Choroid plexus epithelial cell (primary cell): ENCODE data around the gene TOR4A.

ENCODE experiments used
- DNase-seq: peaks from one replicate; pipeline ENCODE4 v3.0.0-alpha.2; 2010; ENCODE audit warnings: low read depth
- H3K4me3 ChIP-seq: 2 replicates; pipeline ENCODE4 v1.5.1; 2011; ENCODE audit warnings: low read depth, mild to moderate bottlenecking, control low read depth, low read length, moderate library complexity
- TF ChIP-seq, protein P1 (sequence below): conservative IDR thresholded peaks from 2 replicates; pipeline ENCODE4 v1.5.1; 2011; ENCODE audit warnings: low read depth, mild to moderate bottlenecking, control low read depth, inconsistent platforms, low read length, moderate library complexity

Gene TOR4A

GRCh38 chr9:137278061-137278701, 655 bp downstream of the TOR4A start:
- DNase-seq = peak; percentile 14
- TF ChIP-seq, protein P1, sequence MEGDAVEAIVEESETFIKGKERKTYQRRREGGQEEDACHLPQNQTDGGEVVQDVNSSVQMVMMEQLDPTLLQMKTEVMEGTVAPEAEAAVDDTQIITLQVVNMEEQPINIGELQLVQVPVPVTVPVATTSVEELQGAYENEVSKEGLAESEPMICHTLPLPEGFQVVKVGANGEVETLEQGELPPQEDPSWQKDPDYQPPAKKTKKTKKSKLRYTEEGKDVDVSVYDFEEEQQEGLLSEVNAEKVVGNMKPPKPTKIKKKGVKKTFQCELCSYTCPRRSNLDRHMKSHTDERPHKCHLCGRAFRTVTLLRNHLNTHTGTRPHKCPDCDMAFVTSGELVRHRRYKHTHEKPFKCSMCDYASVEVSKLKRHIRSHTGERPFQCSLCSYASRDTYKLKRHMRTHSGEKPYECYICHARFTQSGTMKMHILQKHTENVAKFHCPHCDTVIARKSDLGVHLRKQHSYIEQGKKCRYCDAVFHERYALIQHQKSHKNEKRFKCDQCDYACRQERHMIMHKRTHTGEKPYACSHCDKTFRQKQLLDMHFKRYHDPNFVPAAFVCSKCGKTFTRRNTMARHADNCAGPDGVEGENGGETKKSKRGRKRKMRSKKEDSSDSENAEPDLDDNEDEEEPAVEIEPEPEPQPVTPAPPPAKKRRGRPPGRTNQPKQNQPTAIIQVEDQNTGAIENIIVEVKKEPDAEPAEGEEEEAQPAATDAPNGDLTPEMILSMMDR = no peak
- H3K4me3 ChIP-seq = peak overlapping the region; percentile 67

- no peak for DNase-seq
- peak overlapping the region; percentile 67 for H3K4me3 ChIP-seq
- TF ChIP-seq, protein P1 = no peak
Measured at GRCh38 chr9:137278721-137279711, 1.5 kb downstream of the TOR4A start.

DNA sequence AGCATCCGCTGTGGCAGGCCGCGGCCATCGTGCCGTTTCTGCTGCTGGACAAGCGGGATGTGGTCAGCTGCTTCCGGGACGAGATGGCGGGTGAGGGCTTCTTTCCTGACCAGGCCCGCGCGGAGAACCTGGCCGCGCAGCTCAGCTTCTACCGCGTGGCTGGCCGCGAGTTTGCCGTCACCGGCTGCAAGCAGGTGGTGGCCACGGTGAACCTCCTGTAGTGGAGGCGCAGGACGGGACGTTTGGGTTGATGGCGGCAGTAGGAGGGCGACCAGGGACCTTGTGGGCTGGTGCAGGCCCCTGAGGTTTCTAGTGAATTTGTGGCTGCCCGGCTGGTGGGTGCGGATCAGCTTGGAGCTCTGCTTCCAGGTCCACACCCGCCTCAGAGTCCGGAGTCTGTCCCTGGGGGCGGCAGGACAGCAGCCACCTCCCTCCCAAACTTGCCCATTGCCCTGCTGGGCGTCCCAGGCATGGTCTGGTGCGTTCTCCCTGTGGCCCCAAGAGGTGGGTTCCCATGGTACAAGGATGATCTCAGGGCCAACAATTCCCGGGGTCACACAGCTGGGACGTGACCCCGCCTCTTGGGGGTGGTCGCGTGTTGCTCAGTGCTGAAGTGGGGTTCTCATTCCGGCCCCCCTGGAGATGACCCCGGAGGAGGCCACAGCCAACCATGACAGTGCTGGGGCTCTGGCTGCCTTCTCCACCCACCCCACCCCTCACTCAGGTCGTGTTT, 2.4 kb downstream of the TOR4A start:
- TF ChIP-seq, protein P1 = no peak

DNA sequence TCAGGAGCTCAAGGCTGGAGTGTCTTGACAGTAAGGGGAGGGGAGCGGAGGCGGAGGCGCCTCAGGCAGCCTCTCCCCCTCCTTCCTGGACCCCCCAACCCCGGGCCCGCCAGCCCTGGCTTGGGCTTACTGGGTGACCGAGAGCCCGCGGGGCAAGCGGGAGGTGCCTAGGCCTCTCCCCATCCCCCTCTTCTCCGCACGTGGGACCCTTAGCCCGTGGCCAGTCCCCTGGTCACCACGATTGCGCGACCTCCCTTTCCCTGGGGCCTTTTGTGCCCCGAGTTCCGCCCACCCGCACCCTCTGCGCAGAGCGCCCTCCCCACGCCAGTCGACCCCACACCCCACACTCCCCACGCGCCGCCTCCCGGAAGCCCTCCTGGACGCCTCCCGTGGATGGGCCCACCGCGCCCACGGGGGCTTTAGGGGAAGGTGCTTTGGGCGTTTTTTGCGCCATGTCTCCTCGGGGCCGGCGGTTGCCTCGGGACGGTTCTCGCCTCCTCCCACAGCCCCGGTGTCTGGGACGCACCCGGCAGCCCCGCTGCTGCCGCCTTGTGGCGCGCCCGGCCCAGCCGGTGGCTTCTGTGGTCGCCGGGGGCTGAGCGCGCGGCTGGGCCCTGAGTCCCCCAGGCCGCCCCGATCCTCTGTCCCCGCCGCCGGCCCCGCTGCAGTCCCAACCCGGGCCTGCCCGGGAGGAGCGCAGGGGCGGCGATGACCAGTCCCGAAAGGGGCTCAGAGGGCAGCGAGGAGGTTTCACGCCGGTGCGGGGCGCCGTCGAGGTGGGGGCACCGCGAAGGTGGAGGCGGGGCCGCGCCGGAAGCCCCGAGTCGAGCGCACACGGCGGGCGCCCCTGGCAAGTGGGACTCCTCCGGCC, 3.2 kb downstream of the TOR4A start:
- peak overlapping the region; percentile 36 for H3K4me3 ChIP-seq

More for the DNA sequence above, 2.4 kb downstream of the TOR4A start:
- DNase-seq = no peak
- H3K4me3 ChIP-seq = no peak overlapping the region

GRCh38 chr9:137281345-137282116, 4.0 kb downstream of the TOR4A start:
- no peak for DNase-seq
- TF ChIP-seq, protein P1 = no peak
- peak overlapping the region; percentile 36 for H3K4me3 ChIP-seq

More for the DNA sequence above, 3.2 kb downstream of the TOR4A start:
- TF ChIP-seq, protein P1 = peak; percentile 46
- DNase-seq = peak; percentile 28
